ENCODE data around the gene YBEY. TPM values are rescaled to one million over a fixed set of nuclear protein-coding genes. Genes with fewer than 3 reads are reported as not detected.

The YBEY gene
- polyA plus RNA-seq, 6 donors from 2014 or later, result 14.1 to 25.5 (median 20.5) TPM

DNA sequence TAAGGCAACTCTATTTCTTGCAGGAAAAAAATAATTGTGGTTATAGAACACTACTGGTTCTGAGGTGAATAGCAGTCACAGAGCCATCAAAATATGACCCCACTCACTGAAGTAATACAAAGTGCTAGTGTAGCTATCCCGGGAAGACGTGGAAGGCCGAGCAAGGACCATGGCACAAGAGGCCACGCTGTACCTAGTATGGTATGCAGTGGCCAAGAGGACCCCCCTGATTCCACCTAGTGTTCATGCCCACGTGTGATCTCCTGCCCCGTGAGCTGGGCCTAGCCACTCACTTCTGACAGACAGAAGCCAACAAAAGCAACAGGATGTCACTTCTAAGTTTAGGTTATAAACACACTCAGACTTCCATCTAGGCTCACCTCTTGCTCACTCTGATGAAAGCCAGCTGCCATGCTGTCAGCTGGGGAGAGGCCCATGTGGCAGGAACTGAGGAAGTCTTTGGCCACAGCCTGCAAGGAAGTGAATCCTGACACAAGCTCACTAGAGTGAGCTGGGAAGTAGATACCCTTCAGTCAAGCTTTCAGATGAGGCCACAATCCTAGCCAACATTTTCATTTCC is 35.9 kb upstream of the YBEY start:
- Mint-ChIP-seq H3K27me3 (no peaks in the 10 kb centered on the region), H3K27ac (peak overlapping the region in 4 of 6 donors; percentile 9 to 67 (median 26)), H3K4me1 (peaks cover 35 to 38% (median 35%) of the 10 kb centered on the region in 3 donors), H3K4me3 (no peak overlapping the region), H3K36me3 (peaks cover 31 to 54% of the 10 kb centered on the region in 2 donors), H3K9me3 (peaks cover 0 to 7% (median 0%) of the 10 kb centered on the region in 7 donors)
- ATAC-seq (ENCODE audit: low read depth in 2 of 2), result no peak
- DNase-seq, result no peak

DNA sequence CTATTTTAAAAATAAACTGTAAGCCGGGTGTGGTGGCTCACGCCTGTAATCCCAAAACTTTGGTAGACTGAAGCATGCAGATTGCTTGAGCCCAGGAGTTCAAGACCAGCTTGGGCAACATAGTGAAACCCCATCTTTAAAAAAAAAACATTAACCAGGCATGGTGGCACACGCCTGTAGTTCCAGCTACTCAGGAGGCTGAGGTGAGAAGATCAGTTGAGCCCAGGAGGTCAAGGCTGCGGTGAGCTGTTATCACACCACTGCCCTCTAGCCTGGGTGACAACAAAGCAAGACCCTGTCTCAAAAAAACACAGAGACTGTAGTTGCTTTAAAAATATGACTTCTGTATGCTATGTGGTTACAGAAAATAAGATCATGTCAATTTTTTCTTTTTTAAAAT is 33.3 kb upstream of the YBEY start:
- H3K27me3 Mint-ChIP-seq, result no peaks in the 10 kb centered on the region
- no peak for DNase-seq
- ATAC-seq (ENCODE audit: low read depth in 2 of 2), result no peak
- H3K9me3 Mint-ChIP-seq, result peaks cover 0 to 7% (median 0%) of the 10 kb centered on the region in 7 donors
- peak overlapping the region in 1 of 8 donors; percentile 78 for H3K4me3 Mint-ChIP-seq
- H3K27ac Mint-ChIP-seq, result peak overlapping the region in 5 of 6 donors; percentile 93 to 99 (median 96)
- H3K4me1 Mint-ChIP-seq, result peaks cover 33 to 35% (median 34%) of the 10 kb centered on the region in 3 donors
- peaks cover 23 to 52% of the 10 kb centered on the region in 2 donors for H3K36me3 Mint-ChIP-seq

DNA sequence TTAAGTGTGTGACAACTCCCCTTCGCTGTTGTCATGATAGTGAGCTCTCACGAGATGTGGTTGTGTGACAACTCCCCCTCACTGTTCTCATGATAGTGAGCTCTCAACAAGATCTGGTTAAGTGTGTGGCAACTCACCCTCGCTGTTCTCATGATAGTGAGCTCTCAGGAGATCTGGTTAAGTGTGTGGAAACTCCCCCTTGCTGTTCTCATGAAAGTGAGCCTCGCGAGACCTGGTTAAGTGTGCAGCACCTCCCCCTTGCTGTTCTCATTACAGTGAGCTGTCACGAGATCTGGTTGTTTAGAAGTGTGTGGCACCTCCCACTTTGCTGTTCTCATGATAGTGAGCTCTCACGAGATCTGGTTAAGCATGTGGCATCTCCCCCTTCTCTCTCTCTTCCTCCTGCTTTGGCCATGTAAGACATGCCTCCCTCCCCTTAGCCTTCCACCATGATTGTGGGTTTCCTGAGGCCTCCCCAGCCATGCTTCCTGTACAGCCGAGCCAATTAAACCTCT is 32.5 kb upstream of the YBEY start:
- Mint-ChIP-seq H3K36me3 (peaks cover 23 to 48% of the 10 kb centered on the region in 2 donors), H3K4me1 (peaks cover 29 to 34% (median 33%) of the 10 kb centered on the region in 3 donors), H3K27me3 (no peaks in the 10 kb centered on the region), H3K27ac (peak overlapping the region in 5 of 6 donors; percentile 93 to 99 (median 96)), H3K4me3 (peak overlapping the region in 6 of 8 donors; percentile 33 to 78 (median 56)), H3K9me3 (peaks cover 0 to 7% (median 0%) of the 10 kb centered on the region in 7 donors)
- DNase-seq (peak; percentile 36), ATAC-seq (ENCODE audit: low read depth in 2 of 2) (peak; percentile 87 to 91)

DNA sequence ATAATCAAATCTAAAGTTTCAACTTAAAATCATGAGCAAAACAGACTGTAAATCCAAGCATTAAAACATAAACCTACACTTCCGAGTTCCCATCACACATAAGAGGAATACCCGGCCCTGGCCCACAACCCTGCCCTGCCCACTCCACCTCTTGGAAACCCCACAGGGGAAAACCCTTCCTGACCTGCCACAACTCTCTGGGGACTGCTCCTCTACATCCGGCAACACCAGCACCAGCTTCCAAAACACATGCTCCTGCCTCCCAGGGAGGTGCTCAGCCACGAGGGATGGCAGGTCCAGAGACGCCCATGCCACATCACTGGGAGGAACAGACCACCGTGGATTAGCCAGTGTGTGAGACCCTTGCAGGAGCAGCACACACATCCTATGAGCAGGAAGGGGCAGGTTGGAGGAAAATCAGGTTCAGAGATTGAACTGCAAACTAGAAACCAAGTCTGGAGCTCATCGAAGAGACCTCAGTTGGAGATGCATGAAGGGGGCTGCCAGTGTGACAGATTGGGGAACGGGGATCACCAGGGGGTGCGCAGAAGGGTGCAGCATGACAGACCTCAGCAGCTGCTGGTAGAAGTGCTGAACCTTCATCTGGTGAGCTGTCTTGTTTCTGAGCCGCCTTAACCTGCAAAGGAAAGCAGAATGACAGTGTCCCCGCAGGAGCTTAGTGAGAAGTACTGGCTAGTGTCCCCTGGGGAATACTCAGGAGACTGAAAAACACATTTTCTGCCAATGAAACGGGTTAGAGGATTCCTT is 31.8 kb upstream of the YBEY start:
- Mint-ChIP-seq H3K27ac (peak overlapping the region; percentile 84 to 99 (median 95)), H3K4me1 (peaks cover 29 to 34% (median 33%) of the 10 kb centered on the region in 3 donors), H3K9me3 (peaks cover 0 to 7% (median 0%) of the 10 kb centered on the region in 7 donors), H3K4me3 (peak overlapping the region in 6 of 8 donors; percentile 44 to 78 (median 56)), H3K36me3 (peaks cover 23 to 45% of the 10 kb centered on the region in 2 donors), H3K27me3 (no peaks in the 10 kb centered on the region)
- ATAC-seq (ENCODE audit: low read depth in 2 of 2), result peak; percentile 23 to 29
- DNase-seq, result peak; percentile 6

DNA sequence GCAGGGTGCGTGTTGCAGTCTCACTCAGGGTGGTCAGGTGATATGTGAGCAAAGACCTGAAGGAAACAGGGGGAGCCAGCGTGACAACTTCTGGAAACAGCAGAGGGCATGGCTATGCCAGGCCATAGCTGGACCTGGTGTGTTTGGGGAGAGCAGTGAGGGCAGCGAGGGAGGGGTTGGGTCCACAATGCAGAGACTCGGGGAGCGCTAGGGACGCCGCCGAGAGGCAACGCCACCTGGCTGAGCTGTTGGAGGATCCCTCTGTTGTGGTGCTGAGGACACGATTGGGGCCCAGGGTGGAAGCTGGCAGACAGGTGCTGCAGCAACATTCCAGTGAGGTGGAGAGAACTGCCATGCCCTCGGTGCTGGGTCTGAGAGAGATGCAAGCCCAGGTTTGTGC is 31.0 kb upstream of the YBEY start:
- Mint-ChIP-seq H3K36me3 (peaks cover 16 to 37% of the 10 kb centered on the region in 2 donors), H3K4me3 (peak overlapping the region in 1 of 8 donors; percentile 59), H3K4me1 (peaks cover 22 to 34% (median 28%) of the 10 kb centered on the region in 3 donors), H3K27ac (peak overlapping the region; percentile 13 to 93 (median 72)), H3K9me3 (peaks cover 0 to 7% (median 0%) of the 10 kb centered on the region in 7 donors), H3K27me3 (no peaks in the 10 kb centered on the region)
- DNase-seq (no peak), ATAC-seq (ENCODE audit: low read depth in 2 of 2) (no peak)

DNA sequence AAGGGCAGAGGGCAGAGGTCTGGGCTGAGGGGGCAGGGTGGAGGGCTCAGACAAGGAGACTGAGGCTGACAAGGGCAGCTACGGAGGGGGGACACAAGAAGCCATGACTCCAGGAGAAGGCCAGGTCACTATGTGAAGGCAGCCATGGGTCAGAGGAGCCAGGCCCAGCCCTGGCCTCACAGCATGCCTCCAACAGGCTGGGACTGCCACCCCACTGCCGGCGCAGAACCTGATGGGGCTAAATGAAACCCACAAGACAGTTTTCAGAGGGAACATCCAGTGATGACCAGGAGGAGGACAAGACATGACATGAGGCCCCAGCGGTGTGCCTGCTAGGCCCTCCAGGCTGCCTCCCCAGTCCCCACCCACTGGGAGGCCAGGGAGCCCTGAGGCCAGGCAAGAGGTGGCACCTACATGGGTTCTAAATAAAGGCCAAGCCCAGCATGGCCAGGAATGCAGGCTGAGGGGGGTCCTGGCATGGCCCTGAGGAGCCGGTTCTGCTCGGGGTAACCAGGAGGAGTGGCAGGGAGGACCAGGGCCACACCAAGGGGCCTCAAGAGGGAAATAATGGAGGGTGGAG is 30.3 kb upstream of the YBEY start:
- H3K27me3 Mint-ChIP-seq, result no peaks in the 10 kb centered on the region
- H3K4me3 Mint-ChIP-seq, result no peak overlapping the region
- H3K9me3 Mint-ChIP-seq, result peaks cover 0 to 7% (median 0%) of the 10 kb centered on the region in 7 donors
- DNase-seq (no peak), ATAC-seq (ENCODE audit: low read depth in 2 of 2) (no peak)
- peak overlapping the region in 3 of 6 donors; percentile 39 to 93 (median 61) for H3K27ac Mint-ChIP-seq
- peaks cover 12 to 34% of the 10 kb centered on the region in 2 donors for H3K36me3 Mint-ChIP-seq
- H3K4me1 Mint-ChIP-seq, result peaks cover 19 to 31% (median 24%) of the 10 kb centered on the region in 3 donors

DNA sequence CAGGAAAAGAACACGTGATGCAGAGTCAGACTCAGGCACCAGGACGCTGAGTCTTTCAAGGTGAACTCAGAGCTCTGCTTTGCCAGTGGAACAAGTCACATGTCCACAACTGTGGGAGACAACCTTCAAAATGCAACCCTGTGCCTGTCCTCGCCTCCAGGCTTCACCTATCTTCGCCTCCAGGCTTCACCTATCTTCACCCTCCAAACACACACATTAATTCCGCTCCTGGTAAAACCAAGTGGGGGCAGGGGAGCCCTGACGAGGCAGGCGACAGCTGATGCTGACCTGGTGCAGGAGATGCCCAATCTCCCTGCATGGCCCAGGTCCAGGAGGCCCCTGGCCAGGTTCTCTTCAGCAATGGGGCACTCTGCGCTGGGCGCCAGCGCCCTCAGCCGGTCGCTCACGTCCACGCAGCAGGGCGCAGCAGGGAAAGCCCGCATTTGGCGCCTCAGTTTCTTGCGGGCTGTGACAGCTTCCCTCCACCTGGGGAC is 29.6 kb upstream of the YBEY start:
- H3K36me3 Mint-ChIP-seq, result peaks cover 15 to 40% of the 10 kb centered on the region in 2 donors
- no peak for DNase-seq
- peak overlapping the region in 1 of 8 donors; percentile 5 for H3K4me3 Mint-ChIP-seq
- ATAC-seq (ENCODE audit: low read depth in 2 of 2), result no peak
- H3K27ac Mint-ChIP-seq, result no peak overlapping the region
- peaks cover 0 to 7% (median 0%) of the 10 kb centered on the region in 7 donors for H3K9me3 Mint-ChIP-seq
- no peaks in the 10 kb centered on the region for H3K27me3 Mint-ChIP-seq
- peaks cover 19 to 28% (median 24%) of the 10 kb centered on the region in 3 donors for H3K4me1 Mint-ChIP-seq

DNA sequence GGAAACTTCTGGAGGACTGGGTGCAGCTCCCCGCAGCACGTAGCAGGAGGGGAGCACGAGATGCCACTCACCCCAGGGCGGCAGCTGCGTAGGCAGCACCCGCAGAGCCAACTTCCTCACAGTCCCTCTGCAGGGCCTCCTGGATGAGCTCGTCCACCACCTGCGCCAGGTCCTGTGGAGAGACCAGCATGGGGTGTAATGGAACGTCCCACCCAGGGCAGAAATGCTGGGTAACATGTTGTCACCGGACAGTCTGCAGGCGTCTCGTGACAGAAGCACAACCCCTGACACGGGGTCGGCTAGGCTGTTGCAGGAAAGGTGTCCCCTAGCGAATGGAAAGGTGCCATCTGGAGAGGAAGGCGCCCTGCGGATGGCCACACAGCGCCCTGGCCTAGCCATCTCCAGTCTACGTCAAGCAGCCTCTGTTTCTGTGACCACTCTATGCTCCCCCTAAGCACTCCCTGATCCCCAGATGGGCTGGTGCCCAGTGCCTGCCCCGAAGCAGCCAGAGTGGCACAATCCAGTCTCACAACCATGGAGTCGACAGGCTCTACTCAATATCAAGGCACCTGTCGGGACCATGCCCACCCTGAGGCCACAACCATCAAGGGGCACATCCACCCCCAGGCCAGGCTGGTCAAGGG is 22.0 kb upstream of the YBEY start:
- DNase-seq (no peak), ATAC-seq (ENCODE audit: low read depth in 2 of 2) (no peak)
- Mint-ChIP-seq H3K4me3 (no peak overlapping the region), H3K27me3 (no peaks in the 10 kb centered on the region), H3K9me3 (no peaks in the 10 kb centered on the region), H3K4me1 (peaks cover 0 to 3% (median 0%) of the 10 kb centered on the region in 3 donors), H3K36me3 (peaks cover 13 to 23% of the 10 kb centered on the region in 2 donors), H3K27ac (no peak overlapping the region)

DNA sequence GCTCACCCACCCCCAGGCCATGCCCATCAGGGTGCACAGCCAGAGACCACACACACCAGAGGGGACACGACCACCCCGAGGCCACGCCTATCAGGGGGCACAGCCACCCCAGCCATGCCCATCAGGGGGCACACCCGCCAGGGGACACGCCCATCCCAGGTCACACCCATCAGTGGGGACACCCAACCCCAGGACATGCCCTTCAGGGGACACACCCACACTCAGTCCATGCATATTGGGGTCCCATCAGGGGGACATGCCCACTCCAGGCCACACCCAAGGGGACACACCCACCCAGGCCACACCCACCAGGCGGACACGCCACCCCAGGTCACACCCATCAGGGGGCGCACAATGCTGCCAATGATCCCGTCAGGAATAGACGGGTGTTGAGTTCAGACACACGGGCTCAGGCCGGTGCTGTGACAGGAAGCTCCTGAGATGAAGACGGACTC is 21.4 kb upstream of the YBEY start:
- peaks cover 13 to 23% of the 10 kb centered on the region in 2 donors for H3K36me3 Mint-ChIP-seq
- no peak for DNase-seq
- H3K27me3 Mint-ChIP-seq, result no peaks in the 10 kb centered on the region
- H3K4me3 Mint-ChIP-seq, result no peak overlapping the region
- H3K27ac Mint-ChIP-seq, result peak overlapping the region in 1 of 6 donors; percentile 47
- no peak for ATAC-seq (ENCODE audit: low read depth in 2 of 2)
- H3K9me3 Mint-ChIP-seq, result no peaks in the 10 kb centered on the region
- H3K4me1 Mint-ChIP-seq, result peaks cover 0 to 3% (median 0%) of the 10 kb centered on the region in 3 donors

DNA sequence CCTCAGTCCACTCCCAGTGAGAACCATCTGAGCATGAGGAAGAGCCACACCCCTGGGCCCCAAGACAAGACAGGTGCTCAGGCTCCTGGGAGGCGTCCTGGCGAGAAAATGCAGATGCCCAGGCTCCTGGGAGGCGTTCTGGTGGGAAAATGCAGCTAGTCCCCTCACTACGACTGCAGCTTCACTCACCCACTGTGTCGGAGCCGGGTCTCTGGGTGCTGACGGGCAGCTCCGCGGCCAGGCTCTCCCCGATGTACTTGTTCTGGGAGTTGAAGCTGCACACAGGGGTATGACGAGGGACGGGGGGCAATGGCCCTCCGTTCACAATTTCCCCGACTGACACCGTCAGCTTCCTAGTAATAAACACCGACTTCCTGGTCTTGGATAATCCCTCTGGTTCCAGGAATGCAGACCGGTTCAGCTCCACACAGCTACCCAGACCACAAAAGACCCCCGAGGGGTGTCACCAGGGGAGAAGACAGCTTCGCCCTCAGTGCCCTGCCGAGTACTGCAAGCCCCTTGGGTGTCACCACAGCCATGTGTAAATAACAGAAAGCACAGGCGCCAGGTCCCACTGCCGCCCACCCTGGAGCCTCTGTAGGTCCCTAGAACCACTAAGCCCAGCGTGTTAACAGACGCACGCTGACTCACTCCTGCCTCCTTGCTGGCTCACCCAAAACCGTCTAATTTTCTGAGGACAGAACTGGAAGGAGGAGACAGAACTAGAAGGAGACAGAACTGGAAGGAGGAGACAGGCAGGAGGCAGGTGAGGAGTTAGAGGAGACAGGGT is 20.2 kb upstream of the YBEY start:
- H3K27ac Mint-ChIP-seq, result peak overlapping the region in 4 of 6 donors; percentile 70 to 88 (median 76)
- no peaks in the 10 kb centered on the region for H3K9me3 Mint-ChIP-seq
- ATAC-seq (ENCODE audit: low read depth in 2 of 2), result no peak
- peak overlapping the region in 1 of 8 donors; percentile 69 for H3K4me3 Mint-ChIP-seq
- peaks cover 0 to 3% (median 0%) of the 10 kb centered on the region in 3 donors for H3K4me1 Mint-ChIP-seq
- H3K36me3 Mint-ChIP-seq, result peaks cover 9 to 19% of the 10 kb centered on the region in 2 donors
- DNase-seq, result no peak
- no peaks in the 10 kb centered on the region for H3K27me3 Mint-ChIP-seq

DNA sequence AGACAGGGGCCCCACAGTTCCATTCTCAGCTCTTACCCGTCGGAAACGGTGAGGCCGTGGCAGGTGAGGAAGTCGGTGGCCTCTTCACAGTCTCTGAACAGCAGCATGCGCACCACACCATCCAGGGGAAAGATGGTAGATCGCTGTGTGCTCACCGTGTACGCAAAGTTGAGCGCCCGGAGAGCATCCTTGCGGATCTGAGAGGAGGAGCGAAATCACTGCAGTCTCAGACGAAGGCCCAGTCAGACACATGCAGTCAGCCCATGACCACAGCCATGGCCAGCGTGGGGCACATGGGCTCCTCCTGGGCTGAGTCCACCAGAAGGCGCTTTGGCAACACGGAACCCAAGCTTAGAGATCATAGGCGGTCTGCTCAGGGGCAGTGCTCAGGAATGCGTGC is 19.2 kb upstream of the YBEY start:
- H3K27ac Mint-ChIP-seq, result peak overlapping the region in 1 of 6 donors; percentile 54
- ATAC-seq (ENCODE audit: low read depth in 2 of 2), result no peak
- no peaks in the 10 kb centered on the region for H3K27me3 Mint-ChIP-seq
- peaks cover 6 to 15% of the 10 kb centered on the region in 2 donors for H3K36me3 Mint-ChIP-seq
- DNase-seq, result no peak
- peaks cover 0 to 3% (median 0%) of the 10 kb centered on the region in 3 donors for H3K4me1 Mint-ChIP-seq
- H3K9me3 Mint-ChIP-seq, result no peaks in the 10 kb centered on the region
- no peak overlapping the region for H3K4me3 Mint-ChIP-seq

DNA sequence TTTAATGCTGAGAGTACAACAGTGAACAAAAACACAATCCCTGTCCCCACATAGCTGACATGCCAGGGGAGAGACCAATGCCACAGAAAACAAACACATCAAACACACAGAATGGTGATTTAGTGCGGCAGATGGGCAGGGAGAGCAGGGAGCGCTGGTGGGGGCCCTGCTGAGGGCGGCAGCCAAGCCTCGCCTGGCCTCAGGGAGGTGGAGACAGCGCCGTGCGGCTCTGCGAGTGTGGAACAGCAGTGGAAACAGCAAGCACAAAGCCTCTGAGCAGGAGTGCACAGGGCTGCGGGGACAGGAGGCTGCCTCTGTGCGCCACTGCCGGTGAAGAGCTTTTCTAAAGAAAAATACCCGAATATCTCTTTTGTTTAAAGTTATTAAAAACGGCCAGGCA is 17.8 kb upstream of the YBEY start:
- Mint-ChIP-seq H3K27me3 (no peaks in the 10 kb centered on the region), H3K4me1 (peaks cover 0 to 3% (median 0%) of the 10 kb centered on the region in 3 donors), H3K9me3 (no peaks in the 10 kb centered on the region), H3K27ac (peak overlapping the region in 1 of 6 donors; percentile 13), H3K36me3 (peaks cover 8 to 23% of the 10 kb centered on the region in 2 donors), H3K4me3 (no peak overlapping the region)
- ATAC-seq (ENCODE audit: low read depth in 2 of 2) (no peak), DNase-seq (no peak)

Data from naive B cell (primary cell).